ENCODE measurements around the gene OGA. TPM values are rescaled to one million over a fixed set of nuclear protein-coding genes. Genes with fewer than 3 reads are reported as not detected.

Gene OGA
- total and polyA plus RNA-seq, 2 donors (not counting 1 experiment from before 2014, with no cell fraction given), result 128 to 418 TPM

DNA sequence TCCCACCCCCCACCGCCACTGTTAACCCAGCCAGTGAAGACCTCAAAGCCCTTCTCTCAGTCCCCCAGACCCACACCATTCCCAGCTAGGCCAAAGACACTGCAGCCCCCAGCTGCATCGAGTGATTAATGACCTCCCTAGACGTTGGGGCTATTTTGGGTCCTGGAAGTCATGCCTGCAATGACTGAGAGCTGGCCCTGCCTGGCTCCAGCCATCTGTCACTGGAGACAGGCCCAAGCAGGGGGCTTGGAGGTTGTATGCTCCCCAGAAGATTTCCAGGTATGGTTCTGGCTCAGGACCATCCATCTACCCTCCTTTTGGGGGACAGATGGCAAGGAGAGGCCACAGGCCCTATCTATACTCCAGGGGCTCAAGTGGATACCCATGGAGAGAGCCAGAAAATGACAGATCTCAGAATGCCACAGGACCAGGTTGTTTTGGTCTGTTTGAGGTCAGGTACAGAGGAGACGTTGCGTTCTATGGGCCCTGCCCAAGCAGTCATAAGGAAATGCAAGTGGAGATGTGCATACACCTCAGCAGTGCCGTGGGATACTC, 20.2 kb upstream of the OGA start:
- Histone ChIP-seq H3K4me1 (ENCODE audit: control insufficient read depth in 2 of 2, insufficient read depth in 2 of 2, low read length in 2 of 2) (peaks cover 57 to 67% of the 10 kb centered on the region in 2 donors), H3K27me3 (replicated peaks in 1 of 4; ENCODE audit: control extremely low read depth in 1 of 4, control insufficient read depth in 3 of 4, insufficient read depth in 4 of 4, low read length in 3 of 4) (no peaks in the 10 kb centered on the region), H3K4me2 (replicated peaks; ENCODE audit: low read depth, low read length, poor library complexity, severe bottlenecking) (no peak overlapping the region), H4K20me1 (ENCODE audit: control insufficient read depth, insufficient read depth, low read length, poor library complexity, severe bottlenecking) (peaks cover 72% of the 10 kb centered on the region), H3K4me3 (ENCODE audit: control extremely low read depth in 1 of 5, extremely low read depth in 1 of 5, insufficient read depth in 1 of 5, low read depth in 2 of 5, low read length in 4 of 5) (no peak overlapping the region), H3K9me3 (ENCODE audit: control extremely low read depth in 1 of 3, control insufficient read depth in 2 of 3, insufficient read depth in 1 of 3, low read length in 2 of 3) (peaks cover 0 to 3% (median 0%) of the 10 kb centered on the region in 3 donors), H2AFZ (ENCODE audit: insufficient read depth, low read depth, low read length, poor library complexity, severe bottlenecking) (no peak overlapping the region), H3K9ac (ENCODE audit: low read length) (no peak overlapping the region), H3K27ac (ENCODE audit: low read length in 2 of 2) (no peak overlapping the region), H3K36me3 (replicated peaks in 1 of 2; ENCODE audit: control extremely low read depth in 1 of 2, control insufficient read depth in 1 of 2, extremely low read depth in 1 of 2, insufficient read depth in 2 of 2, low read length in 1 of 2) (no peaks in the 10 kb centered on the region), H3K79me2 (ENCODE audit: control insufficient read depth, insufficient read depth, low read length) (peaks cover 59% of the 10 kb centered on the region)
- 79% methylated on average over 4 of the region's 6 CpGs for WGBS (ENCODE audit: insufficient coverage)
- ATAC-seq (ENCODE audit: low read depth) (no peak), DNase-seq (no peak)
- intact Hi-C loops (cut with micrococcal nuclease), result no loop called here
- POLR2A ChIA-PET, result interaction anchor here (0.6 kb wide), 1 partner anchor 52 kb away, joined by 6 read pairs; no protein-coding TSS in a partner anchor
- no peaks in the 10 kb centered on the region for H3K27me3 Mint-ChIP-seq
- no peaks in the 10 kb centered on the region for H3K9me3 Mint-ChIP-seq (ENCODE audit: insufficient read depth)
- TF ChIP-seq EZH2 (IDR thresholded peaks at IDR 0.05; ENCODE audit: borderline replicate concordance, insufficient read depth, low read depth, low read length, poor library complexity, severe bottlenecking), result no peak
- TF ChIP-seq, protein P1, sequence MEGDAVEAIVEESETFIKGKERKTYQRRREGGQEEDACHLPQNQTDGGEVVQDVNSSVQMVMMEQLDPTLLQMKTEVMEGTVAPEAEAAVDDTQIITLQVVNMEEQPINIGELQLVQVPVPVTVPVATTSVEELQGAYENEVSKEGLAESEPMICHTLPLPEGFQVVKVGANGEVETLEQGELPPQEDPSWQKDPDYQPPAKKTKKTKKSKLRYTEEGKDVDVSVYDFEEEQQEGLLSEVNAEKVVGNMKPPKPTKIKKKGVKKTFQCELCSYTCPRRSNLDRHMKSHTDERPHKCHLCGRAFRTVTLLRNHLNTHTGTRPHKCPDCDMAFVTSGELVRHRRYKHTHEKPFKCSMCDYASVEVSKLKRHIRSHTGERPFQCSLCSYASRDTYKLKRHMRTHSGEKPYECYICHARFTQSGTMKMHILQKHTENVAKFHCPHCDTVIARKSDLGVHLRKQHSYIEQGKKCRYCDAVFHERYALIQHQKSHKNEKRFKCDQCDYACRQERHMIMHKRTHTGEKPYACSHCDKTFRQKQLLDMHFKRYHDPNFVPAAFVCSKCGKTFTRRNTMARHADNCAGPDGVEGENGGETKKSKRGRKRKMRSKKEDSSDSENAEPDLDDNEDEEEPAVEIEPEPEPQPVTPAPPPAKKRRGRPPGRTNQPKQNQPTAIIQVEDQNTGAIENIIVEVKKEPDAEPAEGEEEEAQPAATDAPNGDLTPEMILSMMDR (IDR thresholded peaks at IDR 0.05), result no peak
- H3K4me3 Mint-ChIP-seq, result peak overlapping the region; percentile 95
- H3K4me1 Mint-ChIP-seq, result peaks cover 58% of the 10 kb centered on the region
- no peak overlapping the region for H3K27ac Mint-ChIP-seq
- CTCF ChIA-PET, result interaction anchor here (0.6 to 15.2 kb wide), 10 partner anchors 8 to 1206 kb away, joined by 3 to 581 read pairs (median 12); partner anchors contain the start of gene OGA

DNA sequence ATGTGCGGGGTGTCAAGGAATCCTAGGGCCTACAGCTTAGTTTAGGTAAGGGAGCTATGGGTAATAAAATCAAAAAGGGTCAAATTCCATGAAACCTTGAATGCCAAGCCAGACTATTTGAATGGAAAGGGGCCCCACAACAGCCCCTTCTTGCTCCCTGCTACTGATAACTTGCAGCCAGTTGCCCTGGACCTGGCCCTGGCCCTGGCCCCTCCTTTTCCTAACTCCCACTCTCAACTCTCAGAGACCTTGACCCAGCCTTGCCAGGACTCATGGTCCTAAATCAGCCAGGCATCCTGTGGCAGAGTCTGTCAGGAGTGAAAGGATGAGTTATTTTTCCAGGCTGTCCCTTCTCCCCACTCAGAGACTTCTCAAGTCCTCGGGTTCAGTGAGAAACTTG, 19.5 kb upstream of the OGA start:
- Histone ChIP-seq H3K79me2 (ENCODE audit: control insufficient read depth, insufficient read depth, low read length) (peaks cover 66% of the 10 kb centered on the region), H3K4me2 (replicated peaks; ENCODE audit: low read depth, low read length, poor library complexity, severe bottlenecking) (no peak overlapping the region), H3K9ac (ENCODE audit: low read length) (no peak overlapping the region), H3K4me1 (ENCODE audit: control insufficient read depth in 2 of 2, insufficient read depth in 2 of 2, low read length in 2 of 2) (peaks cover 52 to 64% of the 10 kb centered on the region in 2 donors), H4K20me1 (ENCODE audit: control insufficient read depth, insufficient read depth, low read length, poor library complexity, severe bottlenecking) (peaks cover 67% of the 10 kb centered on the region), H3K27me3 (replicated peaks in 1 of 4; ENCODE audit: control extremely low read depth in 1 of 4, control insufficient read depth in 3 of 4, insufficient read depth in 4 of 4, low read length in 3 of 4) (no peaks in the 10 kb centered on the region), H3K36me3 (replicated peaks in 1 of 2; ENCODE audit: control extremely low read depth in 1 of 2, control insufficient read depth in 1 of 2, extremely low read depth in 1 of 2, insufficient read depth in 2 of 2, low read length in 1 of 2) (no peaks in the 10 kb centered on the region), H3K4me3 (ENCODE audit: control extremely low read depth in 1 of 5, extremely low read depth in 1 of 5, insufficient read depth in 1 of 5, low read depth in 2 of 5, low read length in 4 of 5) (no peak overlapping the region), H2AFZ (ENCODE audit: insufficient read depth, low read depth, low read length, poor library complexity, severe bottlenecking) (no peak overlapping the region), H3K27ac (ENCODE audit: low read length in 2 of 2) (no peak overlapping the region), H3K9me3 (ENCODE audit: control extremely low read depth in 1 of 3, control insufficient read depth in 2 of 3, insufficient read depth in 1 of 3, low read length in 2 of 3) (no peaks in the 10 kb centered on the region)
- DNase-seq, result no peak
- Mint-ChIP-seq H3K4me3 (no peak overlapping the region), H3K4me1 (peaks cover 58% of the 10 kb centered on the region), H3K27me3 (no peaks in the 10 kb centered on the region), H3K9me3 (ENCODE audit: insufficient read depth) (no peaks in the 10 kb centered on the region), H3K27ac (no peak overlapping the region)
- ChIA-PET CTCF (interaction anchor here (0.8 to 15.2 kb wide), 11 partner anchors 14 to 235 kb away, joined by 3 to 581 read pairs (median 10); partner anchors contain the start of gene OGA), POLR2A (interaction anchor here (0.6 kb wide), 1 partner anchor 53 kb away, joined by 6 read pairs; no protein-coding TSS in a partner anchor)
- ATAC-seq (ENCODE audit: low read depth), result no peak
- intact Hi-C loops (cut with micrococcal nuclease), result no loop called here
- TF ChIP-seq EZH2 (IDR thresholded peaks at IDR 0.05; ENCODE audit: borderline replicate concordance, insufficient read depth, low read depth, low read length, poor library complexity, severe bottlenecking), result no peak
- WGBS (ENCODE audit: insufficient coverage), result 100% methylated on average over 1 of the region's 2 CpGs

Measured in B cell (primary cell).